ENCODE data around the gene HGF. TPM values are rescaled to one million over a fixed set of nuclear protein-coding genes. Genes with fewer than 3 reads are reported as not detected.

Gene HGF
- total RNA-seq, 1 donor from 2014 or later = 5.7 TPM

DNA sequence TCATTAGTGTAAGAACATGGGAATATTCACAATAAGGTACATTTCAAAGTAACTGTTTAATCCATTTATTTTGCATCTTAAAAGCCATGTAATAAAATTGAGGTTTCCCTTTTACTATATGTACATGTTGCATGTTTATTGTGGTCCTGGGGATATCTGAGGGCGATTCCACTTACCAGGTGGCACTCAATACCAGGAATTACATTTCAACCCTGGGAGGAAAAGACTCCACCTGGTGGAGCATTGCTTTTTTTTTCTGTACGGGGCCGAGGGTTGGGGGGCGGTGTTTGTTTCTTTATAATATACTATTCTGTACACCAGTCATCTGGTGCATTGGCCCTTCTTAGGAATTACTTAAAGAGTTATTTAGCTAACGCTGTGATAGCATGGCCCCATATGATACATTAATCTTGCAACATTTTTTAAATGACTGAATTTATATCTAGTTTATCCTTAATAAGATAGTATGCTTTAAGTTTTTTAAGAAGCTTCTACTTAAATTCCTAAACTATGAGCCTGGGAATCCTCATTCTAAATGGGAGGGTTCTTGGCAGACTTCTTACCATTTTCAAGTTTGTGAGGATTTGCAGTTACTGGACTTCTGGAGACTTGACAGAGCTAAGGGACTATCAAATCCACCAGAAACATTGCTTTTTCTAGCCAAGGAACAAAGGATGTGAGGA lies 7.2 kb upstream of the HGF start:
- no peak for DNase-seq (ENCODE audit: low spot score in 2 of 2)
- FAIRE-seq = no peak

GRCh38 chr7:81776161-81776560 lies 6.3 kb upstream of the HGF start:
- FAIRE-seq (no peak), DNase-seq (ENCODE audit: low spot score in 2 of 2) (no peak)

DNA sequence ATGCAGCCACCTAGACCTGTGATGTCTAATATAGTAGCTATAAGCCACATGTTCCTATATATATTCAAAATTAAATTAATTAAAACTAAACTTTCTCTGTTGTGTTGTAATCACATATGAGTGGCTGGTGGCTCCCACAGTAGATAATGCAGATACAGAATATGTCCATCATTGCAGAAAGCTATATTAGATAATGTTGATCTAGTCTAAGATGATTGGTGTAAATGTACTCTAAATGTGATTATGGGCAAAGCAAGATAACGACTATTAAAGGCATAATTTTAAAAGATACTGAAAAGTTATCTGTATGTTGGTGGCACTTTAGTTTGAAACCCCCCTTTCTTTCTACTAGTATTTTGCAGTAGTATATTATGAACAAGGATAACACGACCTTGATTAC lies 5.7 kb upstream of the HGF start:
- no peak for FAIRE-seq
- DNase-seq (ENCODE audit: low spot score in 2 of 2) = no peak

GRCh38 chr7:81774551-81774950 lies 4.7 kb upstream of the HGF start:
- no peak for DNase-seq (ENCODE audit: low spot score in 2 of 2)

GRCh38 chr7:81770728-81771223 lies 929 bp upstream of the HGF start:
- no peak for FAIRE-seq
- DNase-seq (ENCODE audit: low spot score in 2 of 2) = no peak

More at GRCh38 chr7:81774551-81774950, 4.7 kb upstream of the HGF start:
- no peak for FAIRE-seq

GRCh38 chr7:81768951-81769778 lies 682 bp downstream of the HGF start:
- DNase-seq (ENCODE audit: low spot score in 2 of 2) (no peak), FAIRE-seq (no peak)

DNA sequence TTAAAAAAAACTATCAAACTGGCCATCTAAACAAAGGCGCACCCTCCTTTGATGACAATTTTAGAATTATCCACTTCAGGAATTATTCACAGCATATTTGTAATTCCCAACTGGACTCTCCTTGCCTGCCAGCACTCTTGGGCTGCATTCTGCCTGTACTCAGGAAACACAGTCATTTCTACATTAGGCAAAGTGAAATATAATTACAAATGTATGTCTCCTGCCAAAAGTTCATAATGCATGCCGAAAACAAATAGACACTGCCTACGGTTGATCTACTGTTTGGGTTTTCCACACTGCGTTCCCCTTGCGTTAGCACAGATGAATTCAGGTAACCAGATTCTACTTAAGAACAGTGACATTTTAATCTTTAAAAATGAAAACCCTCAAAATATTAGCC lies 1.9 kb downstream of the HGF start:
- DNase-seq (ENCODE audit: low spot score in 2 of 2) (no peak), FAIRE-seq (no peak)

GRCh38 chr7:81761821-81762220 lies 8.0 kb downstream of the HGF start:
- FAIRE-seq = no peak
- DNase-seq (ENCODE audit: low spot score in 2 of 2) = no peak

DNA sequence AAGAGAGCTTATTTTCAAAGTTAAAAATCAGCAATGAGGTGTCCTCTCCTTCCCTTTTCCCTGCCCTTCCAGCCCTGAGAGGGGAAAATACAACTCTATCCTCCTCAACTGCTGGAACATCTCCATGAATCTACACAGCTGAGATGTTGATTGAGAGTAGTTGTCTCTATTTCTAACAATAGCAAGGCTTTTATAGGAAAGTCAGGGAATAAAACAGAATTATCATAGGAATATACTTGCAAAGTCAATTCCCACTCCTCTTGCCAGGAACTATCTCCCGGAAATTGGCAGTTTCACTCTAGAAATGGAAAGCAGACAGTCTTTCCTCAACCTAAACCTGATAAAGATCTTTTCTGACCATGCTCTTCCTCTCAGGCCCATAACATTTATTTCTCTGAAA lies 8.8 kb downstream of the HGF start:
- FAIRE-seq = no peak
- no peak for DNase-seq (ENCODE audit: low spot score in 2 of 2)

GRCh38 chr7:81754918-81755696 lies 14.7 kb downstream of the HGF start:
- DNase-seq (ENCODE audit: low spot score in 2 of 2) (no peak), FAIRE-seq (no peak)

- FAIRE-seq (no peak), DNase-seq (ENCODE audit: low spot score in 2 of 2) (no peak)
Observed at GRCh38 chr7:81753392-81753791, 16.5 kb downstream of the HGF start.

- DNase-seq (ENCODE audit: low spot score in 2 of 2) (no peak), FAIRE-seq (no peak)
Observed at GRCh38 chr7:81752318-81752714, 17.5 kb downstream of the HGF start.

DNA sequence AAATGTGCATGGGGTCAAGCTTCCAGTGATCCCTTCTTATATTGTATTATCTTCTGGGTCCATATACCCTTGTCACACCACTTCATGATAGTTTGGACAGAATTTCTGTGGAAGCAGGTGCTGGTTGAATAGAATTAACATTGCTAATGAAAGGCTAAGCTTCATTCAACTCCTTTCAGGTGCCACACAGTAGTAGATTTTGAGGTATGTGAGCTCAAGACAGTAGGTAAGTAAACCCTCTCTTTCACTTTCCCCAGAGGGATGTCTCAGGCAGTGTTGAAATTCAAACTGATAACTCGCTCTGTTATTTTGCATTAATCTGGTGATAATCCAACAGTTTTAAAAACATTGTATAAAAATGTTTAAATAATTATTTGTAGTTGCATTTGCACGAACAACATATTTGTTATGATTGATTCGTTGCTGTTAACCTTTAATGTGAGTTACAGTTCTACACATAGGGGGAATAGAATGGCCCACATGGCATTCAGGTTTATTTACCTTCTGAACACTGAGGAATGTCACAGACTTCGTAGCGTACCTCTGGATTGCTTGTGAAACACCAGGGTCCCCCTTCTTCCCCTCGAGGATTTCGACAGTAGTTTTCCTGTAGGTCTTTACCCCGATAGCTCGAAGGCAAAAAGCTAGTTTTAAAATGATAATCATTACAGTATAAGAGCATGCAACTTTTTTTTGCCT lies 18.1 kb downstream of the HGF start:
- FAIRE-seq (no peak), DNase-seq (ENCODE audit: low spot score in 2 of 2) (no peak)

DNA sequence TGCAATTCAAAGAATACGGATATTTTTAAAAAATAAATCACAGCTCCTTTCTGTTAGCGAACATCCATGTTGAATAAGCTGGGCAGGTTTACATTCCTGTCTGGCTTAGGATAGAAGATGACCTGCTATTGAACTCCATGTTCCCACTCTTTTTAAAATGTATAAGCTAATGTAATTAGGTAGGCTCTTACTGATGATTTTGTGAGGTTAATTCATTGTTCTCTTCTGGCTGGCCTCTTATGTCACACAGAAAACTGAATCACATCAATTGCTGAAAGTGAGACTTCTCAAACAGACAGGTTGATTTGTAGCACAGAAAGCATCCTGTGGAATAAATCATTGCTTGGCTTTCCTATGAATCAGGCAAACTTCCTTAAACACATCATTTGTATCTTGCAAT lies 24.2 kb downstream of the HGF start:
- no peak for FAIRE-seq
- no peak for DNase-seq (ENCODE audit: low spot score in 2 of 2)

DNA sequence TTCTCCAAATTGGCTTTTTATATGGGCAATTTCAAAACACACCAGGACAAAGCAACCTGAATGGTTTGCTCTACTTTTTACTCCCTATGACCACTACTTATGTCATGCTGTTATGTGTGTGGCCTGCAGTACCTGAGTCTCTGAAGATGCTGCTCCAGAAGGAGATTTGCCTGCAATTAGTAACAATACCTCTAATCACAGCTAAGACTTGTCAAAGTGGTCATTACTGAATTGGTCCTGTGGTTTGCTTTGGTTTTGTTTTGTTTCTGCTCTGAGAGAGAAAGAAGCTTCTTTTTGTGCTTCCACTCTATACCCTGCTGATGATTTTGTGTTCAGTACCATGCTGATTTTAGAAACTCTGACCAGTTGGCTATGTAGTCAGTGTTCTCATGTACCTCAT lies 25.5 kb downstream of the HGF start:
- no peak for FAIRE-seq

GRCh38 chr7:81743665-81744064 lies 26.2 kb downstream of the HGF start:
- no peak for DNase-seq (ENCODE audit: low spot score in 2 of 2)
- no peak for FAIRE-seq

More for the DNA sequence above, 25.5 kb downstream of the HGF start:
- DNase-seq (ENCODE audit: low spot score in 2 of 2) = no peak

- no peak for DNase-seq (ENCODE audit: low spot score in 2 of 2)
Observed at GRCh38 chr7:81743201-81743600, 26.6 kb downstream of the HGF start.

GRCh38 chr7:81740403-81740802 lies 29.4 kb downstream of the HGF start:
- no peak for DNase-seq (ENCODE audit: low spot score in 2 of 2)
- FAIRE-seq = no peak

More at GRCh38 chr7:81743201-81743600, 26.6 kb downstream of the HGF start:
- FAIRE-seq = no peak

- DNase-seq (ENCODE audit: low spot score in 2 of 2) (no peak), FAIRE-seq (no peak)
Observed at GRCh38 chr7:81736091-81736490, 33.8 kb downstream of the HGF start.

GRCh38 chr7:81725812-81726127 lies 44.1 kb downstream of the HGF start:
- no peak for FAIRE-seq
- DNase-seq (ENCODE audit: low spot score in 2 of 2) = no peak

Data from frontal cortex (tissue), 4 donors.